ENCODE data around the gene LENG8.
"Not testable (repeated sequence)": the region's sequence is repeated elsewhere in the genome, so short reads cannot be mapped to it uniquely, and the experiment has no call there.

The LENG8 gene

GRCh38 chr19:54459282-54460229 lies 10.6 kb downstream of the LENG8 start:
- H3K36me3 Mint-ChIP-seq (ENCODE audit: low read depth): peaks cover 41% of the 10 kb centered on the region

GRCh38 chr19:54460230-54461005 lies 11.4 kb downstream of the LENG8 start:
- Mint-ChIP-seq H3K27ac (peak overlapping the region; percentile 4), H3K4me3 (no peak overlapping the region), H3K27me3 (no peaks in the 10 kb centered on the region), H3K36me3 (ENCODE audit: low read depth) (peaks cover 34% of the 10 kb centered on the region), H3K9me3 (no peaks in the 10 kb centered on the region), H3K4me1 (ENCODE audit: low read depth) (peaks cover 34% of the 10 kb centered on the region)

More at GRCh38 chr19:54459282-54460229, 10.6 kb downstream of the LENG8 start:
- peaks cover 31% of the 10 kb centered on the region for H3K4me1 Mint-ChIP-seq (ENCODE audit: low read depth)
- peak overlapping the region; percentile 87 for H3K27ac Mint-ChIP-seq
- H3K9me3 Mint-ChIP-seq: no peaks in the 10 kb centered on the region
- H3K4me3 Mint-ChIP-seq: no peak overlapping the region
- no peaks in the 10 kb centered on the region for H3K27me3 Mint-ChIP-seq

- H3K36me3 Mint-ChIP-seq (ENCODE audit: low read depth): peaks cover 32% of the 10 kb centered on the region
These were observed 12.2 kb downstream of the LENG8 start for GRCh38 chr19:54461210-54461609.

GRCh38 chr19:54461613-54462012 lies 12.6 kb downstream of the LENG8 start:
- peaks cover 30% of the 10 kb centered on the region for H3K36me3 Mint-ChIP-seq (ENCODE audit: low read depth)
- H3K27me3 Mint-ChIP-seq: peaks cover 4% of the 10 kb centered on the region
- peak overlapping the region; percentile 78 for H3K27ac Mint-ChIP-seq
- H3K9me3 Mint-ChIP-seq: no peaks in the 10 kb centered on the region
- peak overlapping the region; percentile 72 for H3K4me3 Mint-ChIP-seq
- H3K4me1 Mint-ChIP-seq (ENCODE audit: low read depth): peaks cover 34% of the 10 kb centered on the region

More at GRCh38 chr19:54461210-54461609, 12.2 kb downstream of the LENG8 start:
- peaks cover 34% of the 10 kb centered on the region for H3K4me1 Mint-ChIP-seq (ENCODE audit: low read depth)
- H3K27ac Mint-ChIP-seq: peak overlapping the region; percentile 78
- peaks cover 4% of the 10 kb centered on the region for H3K27me3 Mint-ChIP-seq
- no peaks in the 10 kb centered on the region for H3K9me3 Mint-ChIP-seq
- H3K4me3 Mint-ChIP-seq: peak overlapping the region; percentile 72

- Mint-ChIP-seq H3K9me3 (no peaks in the 10 kb centered on the region), H3K4me1 (ENCODE audit: low read depth) (peaks cover 34% of the 10 kb centered on the region), H3K4me3 (peak overlapping the region; percentile 72)
These were observed 13.2 kb downstream of the LENG8 start for GRCh38 chr19:54462047-54462654.

GRCh38 chr19:54462655-54463530 lies 13.9 kb downstream of the LENG8 start:
- Mint-ChIP-seq H3K4me1 (ENCODE audit: low read depth) (peaks cover 34% of the 10 kb centered on the region), H3K27me3 (peaks cover 6% of the 10 kb centered on the region), H3K36me3 (ENCODE audit: low read depth) (peaks cover 27% of the 10 kb centered on the region), H3K27ac (peak overlapping the region; percentile 78), H3K9me3 (no peaks in the 10 kb centered on the region), H3K4me3 (peak overlapping the region; percentile 86)

More at GRCh38 chr19:54462047-54462654, 13.2 kb downstream of the LENG8 start:
- Mint-ChIP-seq H3K27me3 (peaks cover 4% of the 10 kb centered on the region), H3K36me3 (ENCODE audit: low read depth) (peaks cover 30% of the 10 kb centered on the region), H3K27ac (peak overlapping the region; percentile 78)

GRCh38 chr19:54463531-54464043 lies 14.6 kb downstream of the LENG8 start, which contains the start of gene LENG9:
Gene LENG9, minus strand, starts transcription at chr19:54463778. Its CDS starts 252 bp downstream, at chr19:54463526.
- Mint-ChIP-seq H3K4me1 (ENCODE audit: low read depth) (peaks cover 32% of the 10 kb centered on the region), H3K27me3 (peaks cover 13% of the 10 kb centered on the region), H3K27ac (peak within 1 kb of the TSS; percentile 95), H3K4me3 (peak within 1 kb of the TSS; percentile 86), H3K36me3 (ENCODE audit: low read depth) (peaks cover 21% of the 10 kb centered on the region), H3K9me3 (no peaks in the 10 kb centered on the region)

GRCh38 chr19:54464044-54464629 lies 15.1 kb downstream of the LENG8 start:
- H3K4me3 Mint-ChIP-seq: peak overlapping the region; percentile 86
- H3K36me3 Mint-ChIP-seq (ENCODE audit: low read depth): peaks cover 15% of the 10 kb centered on the region
- H3K9me3 Mint-ChIP-seq: no peaks in the 10 kb centered on the region
- peak overlapping the region; percentile 95 for H3K27ac Mint-ChIP-seq
- peaks cover 14% of the 10 kb centered on the region for H3K27me3 Mint-ChIP-seq
- peaks cover 27% of the 10 kb centered on the region for H3K4me1 Mint-ChIP-seq (ENCODE audit: low read depth)

GRCh38 chr19:54464630-54465425 lies 15.8 kb downstream of the LENG8 start:
- Mint-ChIP-seq H3K27me3 (peaks cover 20% of the 10 kb centered on the region), H3K4me3 (peak overlapping the region; percentile 86), H3K36me3 (ENCODE audit: low read depth) (peaks cover 10% of the 10 kb centered on the region), H3K9me3 (no peaks in the 10 kb centered on the region), H3K27ac (peak overlapping the region; percentile 95), H3K4me1 (ENCODE audit: low read depth) (peaks cover 22% of the 10 kb centered on the region)

GRCh38 chr19:54465426-54466109 lies 16.6 kb downstream of the LENG8 start:
- H3K27ac Mint-ChIP-seq: no peak overlapping the region

GRCh38 chr19:54466110-54466480 lies 17.1 kb downstream of the LENG8 start:
- Mint-ChIP-seq H3K27me3 (peaks cover 32% of the 10 kb centered on the region), H3K4me1 (ENCODE audit: low read depth) (peaks cover 33% of the 10 kb centered on the region), H3K4me3 (peak overlapping the region; percentile 39)
- H3K9me3 Mint-ChIP-seq; H3K27ac Mint-ChIP-seq; H3K36me3 Mint-ChIP-seq (ENCODE audit: low read depth): not testable (repeated sequence)

More at GRCh38 chr19:54465426-54466109, 16.6 kb downstream of the LENG8 start:
- Mint-ChIP-seq H3K4me3 (peak overlapping the region; percentile 39), H3K36me3 (ENCODE audit: low read depth) (peaks cover 9% of the 10 kb centered on the region), H3K9me3 (no peaks in the 10 kb centered on the region), H3K27me3 (peaks cover 27% of the 10 kb centered on the region), H3K4me1 (ENCODE audit: low read depth) (peaks cover 28% of the 10 kb centered on the region)

GRCh38 chr19:54469496-54469934 lies 20.5 kb downstream of the LENG8 start:
- Mint-ChIP-seq H3K27me3 (peaks cover 45% of the 10 kb centered on the region), H3K4me1 (ENCODE audit: low read depth) (peaks cover 18% of the 10 kb centered on the region), H3K27ac (no peak overlapping the region), H3K4me3 (no peak overlapping the region), H3K9me3 (no peaks in the 10 kb centered on the region), H3K36me3 (ENCODE audit: low read depth) (no peaks in the 10 kb centered on the region)

All from stimulated activated naive CD8-positive, alpha-beta T cell treated with anti-CD3 and anti-CD28 coated beads, Interleukin-15, Interleukin-2, amounts not matched to agents 100 ng/mL and 50 ng/mL, for 24 hours (primary cell).